DMS53 treated with DMSO at 0.1 percent for 48 hours (cell line): ENCODE data around the gene STAT5B.
"Not testable (repeated sequence)": the region's sequence is repeated elsewhere in the genome, so short reads cannot be mapped to it uniquely, and the experiment has no call there.

Source experiments
- DNase-seq: peaks from one replicate; lab custom pipeline; 2025; ENCODE audit not compliant: unreplicated experiment; lab: John Stamatoyannopoulos, UW

STAT5B gene

DNA sequence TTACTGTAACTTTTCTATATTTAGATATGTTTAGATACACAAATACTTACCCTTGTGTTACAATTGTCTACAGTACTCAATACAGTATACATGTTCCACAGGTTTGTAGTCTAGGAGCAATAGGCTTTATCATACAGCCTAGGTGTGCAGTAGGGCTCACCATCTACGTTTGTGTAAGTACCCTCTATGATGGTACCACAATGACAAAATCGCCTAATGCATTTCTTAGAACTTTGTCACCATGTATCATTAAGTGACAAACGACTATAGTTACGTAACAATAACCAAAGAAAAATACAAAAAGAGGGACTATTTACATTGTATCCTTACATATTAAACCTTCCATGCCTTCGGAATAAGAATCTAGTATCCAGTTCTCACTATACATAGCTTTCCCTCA lies 8.0 kb downstream of the STAT5B start:
- no peak for DNase-seq

- DNase-seq, result no peak
Observed at GRCh38 chr17:42266918-42267766, 9.0 kb downstream of the STAT5B start.

DNA sequence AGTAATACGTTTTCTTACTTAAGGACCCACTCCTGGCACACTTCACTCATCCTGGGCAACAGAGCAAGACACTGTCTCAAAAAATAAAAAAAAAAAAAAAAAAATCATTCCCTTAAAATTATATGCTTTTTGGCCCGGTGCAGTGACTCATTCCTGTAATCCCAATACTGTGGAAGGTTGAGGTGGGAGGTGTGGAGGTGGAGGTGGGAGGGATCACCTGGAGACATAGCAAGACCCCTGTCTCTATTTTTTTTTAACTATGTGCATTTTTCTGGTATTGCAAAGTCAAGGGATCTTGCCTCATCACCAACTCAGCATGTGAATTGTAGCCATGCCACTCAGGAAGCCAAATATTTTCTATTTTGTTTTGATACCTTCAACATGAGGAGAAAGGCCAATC lies 9.7 kb downstream of the STAT5B start:
- no peak for DNase-seq

DNA sequence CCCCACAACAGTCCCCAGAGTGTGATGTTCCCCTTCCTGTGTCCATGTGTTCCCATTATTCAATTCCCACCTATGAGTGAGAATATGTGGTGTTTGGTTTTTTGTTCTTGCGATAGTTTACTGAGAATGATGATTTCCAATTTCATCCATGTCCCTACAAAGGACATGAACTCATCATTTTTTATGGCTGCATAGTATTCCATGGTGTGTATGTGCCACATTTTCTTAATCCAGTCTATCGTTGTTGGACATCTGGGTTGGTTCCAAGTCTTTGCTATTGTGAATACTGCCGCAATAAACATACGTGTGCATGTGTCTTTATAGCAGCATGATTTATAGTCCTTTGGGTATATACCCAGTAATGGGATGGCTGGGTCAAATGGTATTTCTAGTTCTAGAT lies 11.8 kb downstream of the STAT5B start:
- not testable (repeated sequence) for DNase-seq

GRCh38 chr17:42260318-42260717 lies 15.9 kb downstream of the STAT5B start:
- no peak for DNase-seq

DNA sequence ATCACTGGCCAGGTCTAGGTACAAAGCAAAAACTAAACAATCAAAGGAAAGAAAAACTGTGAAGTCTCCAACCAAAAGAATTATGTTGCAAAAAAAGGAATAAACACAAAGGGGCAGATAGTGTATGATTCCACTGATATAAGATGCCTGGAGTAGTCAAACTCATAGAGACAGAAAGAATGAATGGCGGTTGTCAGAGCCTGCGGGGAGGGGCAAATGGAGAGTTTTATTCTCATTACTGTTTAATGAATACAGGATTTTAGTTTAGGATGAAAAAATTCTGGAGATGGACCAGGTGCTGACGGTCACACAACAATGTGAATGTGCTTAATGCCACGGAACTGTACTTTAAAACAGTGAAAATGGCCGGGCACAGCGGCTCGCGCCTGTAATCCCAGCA lies 20.7 kb downstream of the STAT5B start:
- no peak for DNase-seq

DNA sequence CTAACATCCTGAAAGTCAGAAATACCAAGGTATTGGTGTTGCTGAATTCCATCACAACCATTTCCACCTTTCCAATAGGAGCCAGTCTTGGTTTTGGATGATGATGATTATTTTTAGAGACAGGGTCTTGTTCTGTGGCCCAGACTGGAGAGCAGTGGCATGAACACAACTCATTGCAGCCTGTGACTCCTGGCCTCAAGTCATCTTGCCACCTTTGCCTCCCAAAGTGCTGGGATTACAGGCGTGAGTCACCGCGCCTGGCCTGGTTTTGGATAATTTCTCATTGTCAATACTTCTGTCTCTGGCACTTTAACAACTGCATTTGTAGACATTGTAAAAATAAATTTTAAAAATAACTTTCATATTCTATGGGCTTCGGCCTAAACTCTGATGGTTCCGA lies 22.6 kb downstream of the STAT5B start:
- DNase-seq, result no peak

DNA sequence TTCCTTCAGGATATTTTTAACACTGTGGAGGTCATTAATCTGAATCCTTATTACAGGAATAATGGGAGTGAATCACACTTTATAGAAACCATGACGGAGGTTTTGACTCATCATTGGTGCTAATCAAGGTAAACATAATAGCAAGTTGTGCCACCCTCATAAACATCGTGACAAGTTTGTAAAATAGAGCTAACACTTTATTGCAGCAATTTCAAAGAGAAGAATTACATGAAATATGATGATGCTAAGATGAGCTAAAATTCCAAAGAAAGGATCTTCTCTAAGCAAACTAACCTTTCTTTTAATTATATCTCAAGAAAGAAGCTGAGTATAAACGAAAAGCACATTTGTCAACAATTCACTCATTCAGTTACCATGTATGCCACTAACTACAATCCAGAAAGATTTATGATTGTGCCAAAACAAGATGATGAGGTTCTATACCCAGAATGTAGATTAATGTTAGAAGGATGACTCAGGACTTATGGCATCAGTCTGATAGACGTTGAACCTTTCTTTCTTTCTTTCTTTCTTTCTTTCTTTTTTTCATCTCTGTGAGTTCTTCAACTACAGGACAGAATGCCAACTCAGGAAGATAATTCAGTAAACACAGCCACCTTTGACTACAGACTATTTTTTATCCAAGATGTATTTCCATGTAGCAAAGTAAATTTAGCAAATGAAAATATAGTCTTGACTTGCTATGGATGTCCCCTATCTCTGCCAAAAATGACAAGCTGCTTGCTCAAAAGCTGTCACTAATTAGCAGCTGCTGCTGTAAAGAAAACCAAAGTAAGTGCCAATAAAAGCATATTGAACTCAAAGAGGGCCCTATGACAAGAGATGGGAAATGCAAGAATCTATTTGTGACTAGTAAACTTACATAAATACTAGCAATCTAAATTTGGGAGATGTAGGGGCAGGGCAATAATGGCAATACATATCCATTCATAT lies 23.3 kb downstream of the STAT5B start:
- no peak for DNase-seq

DNA sequence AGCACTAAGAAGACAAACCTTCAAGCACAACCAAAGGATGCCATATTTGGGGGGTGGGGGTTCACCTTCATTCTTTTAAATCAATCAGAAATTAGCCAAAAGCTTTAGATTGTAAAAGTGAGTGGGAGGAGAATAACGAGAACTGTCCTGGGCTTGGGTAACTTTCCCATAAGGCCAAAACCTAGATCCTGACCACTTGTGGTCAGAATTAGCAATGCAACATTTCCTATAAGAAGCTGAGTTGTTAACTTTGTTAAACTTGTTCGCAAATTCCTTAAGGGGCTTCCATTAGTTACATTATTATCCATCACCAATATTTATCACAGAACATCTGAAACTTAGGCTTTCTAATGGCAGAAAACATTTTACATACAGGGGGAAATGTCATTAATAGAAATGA lies 25.1 kb downstream of the STAT5B start:
- DNase-seq, result no peak

GRCh38 chr17:42249681-42250446 lies 26.3 kb downstream of the STAT5B start:
- no peak for DNase-seq

DNA sequence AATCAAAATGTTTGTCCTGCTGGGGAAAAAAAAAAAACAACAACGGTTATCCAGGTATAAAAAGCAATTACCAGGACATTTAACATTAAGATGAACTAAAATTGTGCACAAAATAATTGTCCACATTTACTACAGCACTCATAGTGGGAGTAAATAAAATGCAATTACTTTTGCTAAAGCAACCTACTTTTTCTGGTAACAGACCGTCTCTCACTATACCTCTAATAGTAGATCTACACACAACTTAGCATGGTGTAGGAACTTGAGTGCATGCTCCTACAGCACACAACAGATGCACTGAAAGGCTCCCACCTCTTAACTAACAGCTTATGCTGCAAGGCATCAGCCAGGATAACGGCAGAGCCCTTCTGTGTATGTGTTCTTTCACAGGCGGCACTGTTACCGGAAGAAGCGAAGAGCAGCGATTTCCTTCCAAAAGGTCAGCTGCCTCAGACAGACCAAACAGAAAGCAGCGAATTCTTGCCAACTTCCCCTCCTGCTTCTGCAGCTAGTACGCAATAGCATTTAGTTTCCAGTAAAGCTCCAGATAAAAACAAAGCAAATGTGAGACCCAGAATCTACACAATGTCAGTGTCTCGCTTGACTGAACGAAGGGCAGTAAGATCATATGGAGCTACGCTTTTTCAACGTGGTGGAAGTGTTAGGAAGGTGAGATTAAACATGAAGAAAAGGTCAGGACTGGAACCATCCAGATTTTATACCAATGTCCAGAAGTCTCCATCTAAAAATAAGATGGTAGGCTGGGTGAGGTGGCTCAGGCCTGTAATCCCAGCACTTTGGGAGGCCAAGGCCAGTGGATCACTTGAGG lies 27.6 kb downstream of the STAT5B start:
- peak; percentile 4 for DNase-seq

GRCh38 chr17:42247734-42248133 lies 28.5 kb downstream of the STAT5B start:
- no peak for DNase-seq

- DNase-seq, result no peak
Observed at GRCh38 chr17:42246515-42246914, 29.7 kb downstream of the STAT5B start.

GRCh38 chr17:42245183-42245582 lies 31.0 kb downstream of the STAT5B start:
- not testable (repeated sequence) for DNase-seq

GRCh38 chr17:42244116-42244515 lies 32.1 kb downstream of the STAT5B start:
- DNase-seq, result not testable (repeated sequence)

GRCh38 chr17:42243493-42243982 lies 32.7 kb downstream of the STAT5B start:
- no peak for DNase-seq

GRCh38 chr17:42241871-42242270 lies 34.3 kb downstream of the STAT5B start:
- no peak for DNase-seq

DNA sequence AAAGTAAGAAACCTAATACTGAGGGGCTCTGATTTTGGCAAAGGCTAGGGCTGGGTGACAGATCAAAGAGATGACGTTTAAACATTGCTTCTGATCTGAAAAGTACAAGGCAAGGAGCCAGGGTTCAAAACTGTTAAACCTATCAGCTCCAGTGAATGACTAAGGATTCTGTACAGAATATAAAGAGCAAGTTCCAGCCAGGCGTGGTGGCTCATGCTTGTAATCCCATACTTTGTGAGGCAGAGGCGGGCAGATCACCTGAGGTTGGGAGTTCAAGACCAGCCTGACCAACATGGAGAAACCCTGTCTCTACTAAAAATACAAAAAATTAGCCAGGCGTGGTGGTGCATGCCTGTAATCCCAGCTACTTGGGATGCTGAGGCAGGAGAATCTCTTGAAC lies 35.3 kb downstream of the STAT5B start:
- not testable (repeated sequence) for DNase-seq

GRCh38 chr17:42240201-42240600 lies 36.0 kb downstream of the STAT5B start:
- DNase-seq, result no peak

GRCh38 chr17:42239576-42239975 lies 36.6 kb downstream of the STAT5B start:
- not testable (repeated sequence) for DNase-seq
